Common myeloid progenitor, CD34-positive (primary cell): ENCODE data around the gene FLT3LG.

ENCODE experiments used
- CTCF ChIA-PET: fragments of 350-600 bp; sonication (Branson Sonifier 250); formaldehyde crosslinking; loops from one replicate; lab custom pipeline; 2021; ENCODE audit warnings: antibody characterized with exemption; lab: Charles Lee
- POLR2A ChIA-PET: fragments of 350-600 bp; sonication (Branson Sonifier 250); formaldehyde crosslinking; loops from one replicate; lab custom pipeline; 2021; ENCODE audit warnings: antibody characterized with exemption; lab: Charles Lee
- DNase-seq, 3 donors: peaks; one replicate each; pipeline versions ENCODE4 v3.0.0 to v3.0.0-alpha.2; 2013
- H3K27ac ChIP-seq, 2 experiments: 1 replicate in 1 of 2; 2 replicates in 1 of 2; pipeline ENCODE4 v1.7.0; 2013; ENCODE audit warnings: inconsistent platforms in 2 of 2, low read length in 2 of 2, mild to moderate bottlenecking in 2 of 2, low read depth in 1 of 2, moderate library complexity in 1 of 2; ENCODE audit not compliant: severe bottlenecking in 2 of 2, insufficient read depth in 1 of 2, poor library complexity in 1 of 2
- H3K27me3 ChIP-seq, 5 experiments: replicated peaks in 2 of 5; 1 replicate in 3 of 5; 2 replicates in 2 of 5; pipeline versions ENCODE4 v1.6.1 to v1.7.0; 2013; ENCODE audit warnings: low read length in 4 of 5, mild to moderate bottlenecking in 2 of 5, moderate library complexity in 2 of 5, inconsistent platforms in 1 of 5; ENCODE audit not compliant: insufficient read depth in 5 of 5, control insufficient read depth in 4 of 5
- H3K36me3 ChIP-seq, 4 experiments: 1 replicate in 2 of 4; 2 replicates in 2 of 4; pipeline versions ENCODE4 v1.6.1 to v1.7.0; 2013; ENCODE audit warnings: low read length in 3 of 4, control low read depth in 1 of 4, mild to moderate bottlenecking in 1 of 4; ENCODE audit not compliant: control insufficient read depth in 4 of 4, insufficient read depth in 4 of 4
- H3K4me1 ChIP-seq, 4 experiments: 1 replicate in 3 of 4; 2 replicates in 1 of 4; pipeline versions ENCODE4 v1.6.1 to v1.7.1; 2013; ENCODE audit warnings: low read length in 3 of 4, mild to moderate bottlenecking in 3 of 4, control low read depth in 1 of 4, inconsistent platforms in 1 of 4, moderate library complexity in 1 of 4; ENCODE audit not compliant: control insufficient read depth in 4 of 4, insufficient read depth in 4 of 4; ENCODE audit errors: control extremely low read depth in 1 of 4
- H3K4me3 ChIP-seq, 7 experiments: 1 replicate in 4 of 7; 2 replicates in 3 of 7; pipeline versions ENCODE4 v1.5.1 to v1.7.0; 2013; ENCODE audit warnings: mild to moderate bottlenecking in 7 of 7, low read length in 6 of 7, moderate library complexity in 6 of 7, inconsistent platforms in 2 of 7, low read depth in 2 of 7, control low read depth in 1 of 7; ENCODE audit not compliant: insufficient read depth in 4 of 7, control insufficient read depth in 1 of 7; ENCODE audit errors: extremely low read depth in 1 of 7
- H3K9me3 ChIP-seq, 5 experiments: 1 replicate in 4 of 5; 2 replicates in 1 of 5; pipeline versions ENCODE4 v1.6.1 to v1.7.1; 2013; ENCODE audit warnings: low read length in 4 of 5, mild to moderate bottlenecking in 2 of 5, inconsistent platforms in 1 of 5, low read depth in 1 of 5, moderate library complexity in 1 of 5; ENCODE audit not compliant: control insufficient read depth in 4 of 5, insufficient read depth in 2 of 5; ENCODE audit errors: control extremely low read depth in 1 of 5
- WGBS: methylation state at CpG from one replicate; pipeline ENCODE4 v1.1.5; 2013; ENCODE audit not compliant: insufficient coverage; 5-methylcytosine and 5-hydroxymethylcytosine counted together

Gene FLT3LG

DNA sequence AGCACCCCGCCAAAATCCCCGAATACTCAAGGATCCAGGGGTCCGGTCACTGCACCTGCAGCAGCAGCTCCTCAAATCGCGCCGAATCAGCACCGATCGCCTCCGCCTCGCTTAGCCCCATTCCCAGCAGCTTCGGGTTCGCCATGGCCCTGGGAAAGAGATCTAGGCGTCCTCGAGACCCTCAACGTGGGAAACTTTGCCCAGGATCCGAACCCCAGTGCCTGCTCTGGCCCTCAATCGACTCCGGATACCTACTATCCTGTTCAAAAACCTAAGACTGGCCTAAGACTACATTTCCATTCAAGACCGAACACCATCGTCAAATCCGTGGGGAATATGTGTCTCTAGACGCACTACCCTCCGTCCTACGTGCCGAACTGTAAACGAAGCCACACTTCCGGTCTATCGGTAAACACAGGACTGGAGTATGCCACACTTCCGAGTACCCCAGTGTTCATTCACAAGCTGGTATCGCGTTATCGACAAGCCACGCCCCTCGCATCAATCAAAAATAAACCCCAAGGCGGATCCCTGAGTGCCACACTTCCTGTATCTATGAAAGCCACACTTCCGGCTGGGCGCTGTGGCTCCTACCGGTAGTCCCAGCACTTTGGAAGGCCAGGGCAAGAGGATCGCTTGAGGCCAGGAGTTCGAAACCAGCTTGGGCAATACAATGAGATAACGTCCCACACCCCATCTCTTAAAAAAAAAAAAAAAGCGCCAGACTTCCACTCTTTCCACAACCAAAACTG lies 22.4 kb upstream of the FLT3LG start, which contains the start of gene PIH1D1:
TSS of gene PIH1D1 (minus strand) at position 385 of the 752 bp plus-strand sequence. CDS start at position 145, 240 bp downstream.
- Histone ChIP-seq H3K36me3 (peaks cover 0 to 41% (median 25%) of the 10 kb centered on the region in 4 experiments), H3K9me3 (no peaks in the 10 kb centered on the region), H3K4me3 (peak within 1 kb of the TSS; percentile 71 to 100 (median 89)), H3K4me1 (peaks cover 0 to 29% (median 22%) of the 10 kb centered on the region in 4 experiments), H3K27me3 (no peaks in the 10 kb centered on the region), H3K27ac (peak within 1 kb of the TSS; percentile 96 to 99)
- CTCF ChIA-PET, result interaction anchor here (0.7 to 5.1 kb wide), 7 partner anchors 18 to 131 kb away, joined by 3 to 23 read pairs (median 4); partner anchors contain the start of gene FLT3LG
- 0% methylated on average over 37 of the region's 42 CpGs for WGBS
- DNase-seq, result peak; percentile 98 to 99 (median 99)
- POLR2A ChIA-PET, result interaction anchor here (0.6 to 1.6 kb wide), 3 partner anchors 15 to 117 kb away, joined by 4 to 5 read pairs (median 4); partner anchors contain the start of gene CD37

DNA sequence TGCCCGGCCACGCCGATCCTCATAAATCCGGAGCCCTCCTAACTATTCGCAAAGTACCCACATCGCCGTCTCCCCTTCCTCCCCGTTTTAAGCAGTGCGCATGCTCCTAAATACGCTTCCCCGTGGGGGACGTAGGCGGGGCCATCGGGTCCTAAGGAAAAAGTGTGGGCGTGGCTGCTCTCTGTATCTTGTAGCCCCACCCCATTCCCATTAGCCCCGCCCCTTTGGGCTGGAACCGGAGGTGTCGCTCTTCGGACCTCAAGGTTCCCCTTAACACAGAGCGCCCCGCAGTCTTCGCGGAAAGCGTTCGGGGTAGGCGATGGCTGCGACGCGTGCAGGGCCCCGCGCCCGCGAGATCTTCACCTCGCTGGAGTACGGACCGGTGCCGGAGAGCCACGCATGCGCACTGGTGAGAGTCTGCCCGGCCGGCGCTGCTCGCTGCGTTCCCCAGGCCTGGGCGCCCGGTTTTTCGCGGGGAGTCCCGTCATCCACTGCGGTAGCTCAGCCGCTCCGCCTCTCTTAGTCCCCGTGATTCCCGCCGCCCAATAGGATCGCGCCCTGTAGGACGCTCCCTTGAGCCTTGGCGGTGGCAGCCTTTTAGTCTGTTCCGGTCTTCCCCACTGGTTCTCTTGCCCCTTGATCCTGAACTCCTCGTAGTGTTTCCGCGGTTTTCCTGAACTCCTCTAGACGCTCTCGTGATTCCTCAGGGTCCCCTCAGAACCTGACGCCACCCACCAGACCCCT lies 20.8 kb upstream of the FLT3LG start, which contains the start of gene ALDH16A1:
TSS of gene ALDH16A1 (plus strand) at position 213 of the 744 bp plus-strand sequence. CDS start at position 320, 107 bp downstream.
- Histone ChIP-seq H3K9me3 (no peaks in the 10 kb centered on the region), H3K27me3 (no peaks in the 10 kb centered on the region), H3K27ac (peak within 1 kb of the TSS; percentile 96 to 99), H3K4me1 (peaks cover 0 to 29% (median 22%) of the 10 kb centered on the region in 4 experiments), H3K4me3 (peak within 1 kb of the TSS; percentile 50 to 100 (median 88)), H3K36me3 (peaks cover 0 to 26% (median 15%) of the 10 kb centered on the region in 4 experiments)
- WGBS, result 0% methylated on average over 65 of the region's 66 CpGs
- POLR2A ChIA-PET, result interaction anchor here (0.5 to 1.7 kb wide), 5 partner anchors 17 to 137 kb away, joined by 3 to 9 read pairs (median 5); partner anchors contain the start of genes CD37 and FLT3LG
- CTCF ChIA-PET, result interaction anchor here (0.6 to 5.1 kb wide), 6 partner anchors 17 to 178 kb away, joined by 3 to 23 read pairs (median 4); partner anchors contain the start of gene FLT3LG
- DNase-seq, result peak; percentile 97 to 99 (median 99)

DNA sequence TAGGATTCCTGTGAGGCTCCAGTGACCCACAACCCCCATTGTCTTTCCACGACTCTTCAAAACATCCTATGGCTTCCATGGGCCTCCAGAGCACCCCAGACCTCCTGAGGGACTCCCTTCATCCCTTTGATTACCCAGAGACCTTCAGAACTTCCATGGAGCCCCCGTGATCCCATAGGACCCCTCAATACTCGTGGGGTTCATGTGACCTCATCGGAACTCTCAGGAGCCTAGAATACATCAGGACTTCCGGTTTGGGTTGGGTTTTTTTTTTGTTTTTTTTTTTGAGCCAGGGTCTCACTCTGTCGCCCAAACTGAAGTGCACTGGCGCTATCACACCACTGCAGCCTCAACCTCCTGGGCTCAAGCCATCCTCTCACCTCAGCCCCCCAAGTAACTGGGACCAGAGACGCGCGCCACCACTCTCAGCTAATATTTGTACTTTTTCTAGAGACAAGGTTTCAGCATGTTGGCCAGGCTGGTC lies 20.2 kb upstream of the FLT3LG start:
- peaks cover 0 to 29% (median 22%) of the 10 kb centered on the region in 4 experiments for H3K4me1 ChIP-seq

DNA sequence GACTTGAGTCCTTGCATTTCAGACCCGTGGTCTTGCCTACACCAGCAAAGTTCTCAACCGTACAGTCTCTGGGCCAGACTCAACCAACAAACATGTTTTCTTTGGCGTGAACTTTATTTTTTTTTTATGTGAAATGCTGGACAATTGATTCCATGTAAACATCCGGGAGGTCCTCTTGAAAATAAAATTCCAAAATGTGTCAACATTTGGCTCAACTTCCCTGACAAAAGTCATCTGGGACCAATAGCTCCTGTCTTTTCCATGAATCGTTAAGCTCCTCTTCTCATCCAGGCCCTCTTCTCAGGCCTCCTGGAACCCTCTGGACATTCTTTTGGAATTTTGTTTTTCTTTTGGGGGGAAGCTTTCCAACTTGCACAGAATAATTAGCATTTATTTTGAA lies 18.2 kb upstream of the FLT3LG start:
- Histone ChIP-seq H3K36me3 (peaks cover 2 to 25% (median 16%) of the 10 kb centered on the region in 4 experiments), H3K4me1 (peaks cover 0 to 22% (median 17%) of the 10 kb centered on the region in 4 experiments), H3K27me3 (no peaks in the 10 kb centered on the region), H3K4me3 (no peak overlapping the region), H3K9me3 (no peaks in the 10 kb centered on the region), H3K27ac (no peak overlapping the region)
- DNase-seq, result no peak
- WGBS, result 100% methylated on average over 4 of the region's 5 CpGs
- ChIA-PET POLR2A (no interaction called here), CTCF (interaction anchor here (1.1 to 3.0 kb wide), 3 partner anchors 10 to 18 kb away, joined by 3 to 9 read pairs (median 5); partner anchors contain the start of gene FLT3LG)

More for the DNA sequence above, 20.2 kb upstream of the FLT3LG start:
- no peaks in the 10 kb centered on the region for H3K27me3 ChIP-seq
- ChIA-PET CTCF (interaction anchor here (0.6 to 5.1 kb wide), 6 partner anchors 16 to 177 kb away, joined by 3 to 23 read pairs (median 4); partner anchors contain the start of gene FLT3LG), POLR2A (interaction anchor here (1.7 kb wide), 1 partner anchor 16 kb away, joined by 9 read pairs; no protein-coding TSS in a partner anchor)
- H3K27ac ChIP-seq, result peak overlapping the region; percentile 96 to 99
- peak overlapping the region; percentile 50 to 100 (median 82) for H3K4me3 ChIP-seq
- DNase-seq, result peak; percentile 39 to 56 (median 54)
- H3K36me3 ChIP-seq, result peaks cover 2 to 20% (median 14%) of the 10 kb centered on the region in 4 experiments
- H3K9me3 ChIP-seq, result no peaks in the 10 kb centered on the region
- WGBS, result 0% methylated on average over 1 of the region's 10 CpGs

DNA sequence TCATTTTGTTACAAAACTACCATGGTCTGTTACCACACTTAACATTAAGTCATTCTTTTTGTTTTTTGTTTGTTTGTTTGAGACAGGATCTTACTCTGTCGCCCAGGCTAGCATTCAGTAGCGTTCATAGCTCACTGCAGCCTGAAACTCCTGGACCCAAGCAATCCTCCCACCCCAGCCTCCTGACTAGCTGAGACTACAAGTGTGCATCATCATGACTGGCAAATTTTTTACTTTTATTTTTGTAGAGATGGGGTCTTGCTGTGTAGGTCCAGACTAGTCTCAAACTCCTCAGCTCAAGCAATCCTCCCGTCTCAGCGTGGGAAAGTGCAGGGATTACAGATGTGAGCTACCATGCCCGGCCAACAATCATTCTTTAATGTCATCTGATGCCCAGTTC lies 17.7 kb upstream of the FLT3LG start:
- no peaks in the 10 kb centered on the region for H3K9me3 ChIP-seq
- H3K27me3 ChIP-seq, result no peaks in the 10 kb centered on the region
- H3K4me1 ChIP-seq, result peaks cover 0 to 20% (median 13%) of the 10 kb centered on the region in 4 experiments
- DNase-seq, result no peak
- H3K4me3 ChIP-seq, result no peak overlapping the region
- no peak overlapping the region for H3K27ac ChIP-seq
- peaks cover 2 to 26% (median 16%) of the 10 kb centered on the region in 4 experiments for H3K36me3 ChIP-seq
- WGBS, result 100% methylated on average over 5 of the region's 5 CpGs
- POLR2A ChIA-PET, result no interaction called here
- CTCF ChIA-PET, result interaction anchor here (1.1 to 3.0 kb wide), 3 partner anchors 9 to 17 kb away, joined by 3 to 9 read pairs (median 5); partner anchors contain the start of gene FLT3LG

DNA sequence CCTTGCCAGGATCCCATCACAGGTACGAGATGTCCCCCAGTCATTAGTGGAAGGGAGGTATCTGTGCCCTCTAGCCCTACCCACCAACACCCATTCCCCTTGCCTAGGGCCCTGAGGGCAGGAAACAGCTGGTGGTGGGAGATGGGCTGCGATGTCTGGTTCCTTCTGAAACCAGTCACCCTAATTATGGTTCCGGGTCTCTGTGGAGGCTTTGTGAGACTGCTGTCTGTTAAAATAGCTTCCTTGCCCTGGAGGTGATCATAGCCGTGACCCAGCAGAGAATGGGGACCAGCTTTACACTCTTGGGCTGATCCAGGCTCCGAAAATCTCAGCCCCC lies 15.5 kb upstream of the FLT3LG start:
- Histone ChIP-seq H3K4me3 (no peak overlapping the region), H3K27ac (no peak overlapping the region), H3K27me3 (no peaks in the 10 kb centered on the region), H3K4me1 (peaks cover 0 to 11% (median 10%) of the 10 kb centered on the region in 4 experiments), H3K36me3 (peaks cover 2 to 35% (median 18%) of the 10 kb centered on the region in 4 experiments), H3K9me3 (no peaks in the 10 kb centered on the region)
- ChIA-PET POLR2A (interaction anchor here (0.7 to 1.2 kb wide), 3 partner anchors 12 to 1039 kb away, joined by 3 read pairs; no protein-coding TSS in a partner anchor), CTCF (interaction anchor here (0.7 to 1.9 kb wide), 4 partner anchors 8 to 12 kb away, joined by 3 to 10 read pairs (median 4); no protein-coding TSS in a partner anchor)
- DNase-seq, result no peak
- 96% methylated on average over 3 of the region's 5 CpGs for WGBS
